GM23338 (cell line): ENCODE data around the gene GRIP2. TPM values are rescaled to one million over a fixed set of nuclear protein-coding genes. Genes with fewer than 3 reads are reported as not detected.
A peak's percentile ranks its signal among the peaks of the same experiment; 100 is the strongest.

Experiments
- ATAC-seq: fragments of 200-7000 bp; cut with Tn5 transposase; 3 replicates; pipeline ENCODE4 v1.9.1; 2020
- DNase-seq: peaks from one replicate; pipeline ENCODE4 v3.0.0-alpha.2; 2015; ENCODE audit warnings: low spot score
- H2AFZ ChIP-seq: fragments of 200-600 bp; sonication (generic); 2 replicates; pipeline ENCODE4 v1.8.0; 2016; ENCODE audit warnings: antibody characterized with exemption, mild to moderate bottlenecking, moderate library complexity
- H3F3A ChIP-seq: fragments of 200-600 bp; sonication (generic); replicated peaks from 2 replicates; pipeline ENCODE4 v1.8.0; 2017; ENCODE audit warnings: antibody characterized with exemption, mixed run types, low read depth
- H3K27ac ChIP-seq: fragments of 200-600 bp; sonication (generic); 2 replicates; pipeline ENCODE4 v1.6.1; 2016; ENCODE audit warnings: low read depth
- H3K27me3 ChIP-seq: fragments of 200-600 bp; sonication (generic); 2 replicates; pipeline ENCODE4 v1.8.0; 2016; ENCODE audit warnings: mild to moderate bottlenecking, mixed run types, moderate library complexity; ENCODE audit not compliant: insufficient read depth
- H3K36me3 ChIP-seq: fragments of 200-600 bp; sonication (generic); 2 replicates; pipeline ENCODE4 v1.8.0; 2016; ENCODE audit warnings: mild to moderate bottlenecking; ENCODE audit not compliant: insufficient read depth
- H3K4me1 ChIP-seq: fragments of 200-600 bp; sonication (generic); 2 replicates; pipeline ENCODE4 v1.8.0; 2016; ENCODE audit warnings: mild to moderate bottlenecking, moderate library complexity; ENCODE audit not compliant: insufficient read depth
- H3K4me2 ChIP-seq: fragments of 200-600 bp; sonication (generic); 2 replicates; pipeline ENCODE4 v1.7.1; 2017; ENCODE audit warnings: mixed run types
- H3K4me3 ChIP-seq: fragments of 200-600 bp; sonication (generic); 2 replicates; pipeline ENCODE4 v1.6.1; 2016; ENCODE audit warnings: mixed run types
- H3K79me2 ChIP-seq: fragments of 200-600 bp; sonication (generic); replicated peaks from 2 replicates; pipeline ENCODE4 v1.8.0; 2017; ENCODE audit warnings: mild to moderate bottlenecking; ENCODE audit not compliant: insufficient read depth
- H3K9me2 ChIP-seq: fragments of 200-600 bp; sonication (generic); 2 replicates; pipeline ENCODE4 v1.8.0; 2017; ENCODE audit not compliant: insufficient read depth
- H4K20me1 ChIP-seq: fragments of 200-600 bp; sonication (generic); replicated peaks from 2 replicates; pipeline ENCODE4 v1.8.0; 2017; ENCODE audit warnings: mild to moderate bottlenecking; ENCODE audit not compliant: insufficient read depth
- H3K27ac Mint-ChIP-seq: 2 replicates; pipeline ENCODE4 v1.8.0; 2020; ENCODE audit warnings: inconsistent platforms, mild to moderate bottlenecking, moderate library complexity, mixed read lengths
- H3K27me3 Mint-ChIP-seq: 3 replicates; pipeline ENCODE4 v1.8.0; 2022; ENCODE audit warnings: low read depth, mild to moderate bottlenecking, moderate library complexity, mixed read lengths, inconsistent platforms; ENCODE audit not compliant: insufficient read depth, poor library complexity
- H3K36me3 Mint-ChIP-seq: 3 replicates; pipeline ENCODE4 v1.8.0; 2021; ENCODE audit warnings: low read depth, mild to moderate bottlenecking, inconsistent platforms, moderate library complexity, mixed read lengths
- H3K4me1 Mint-ChIP-seq: 3 replicates; pipeline ENCODE4 v1.8.0; 2020; ENCODE audit warnings: mild to moderate bottlenecking, inconsistent platforms, mixed read lengths
- H3K4me3 Mint-ChIP-seq: 3 replicates; pipeline ENCODE4 v1.8.0; 2021; ENCODE audit warnings: moderate library complexity, mild to moderate bottlenecking, inconsistent platforms, mixed read lengths
- H3K9me3 Mint-ChIP-seq: 3 replicates; pipeline ENCODE4 v1.8.0; 2020; ENCODE audit warnings: moderate library complexity, mild to moderate bottlenecking, inconsistent platforms, mixed read lengths
- CTCF ChIP-seq, 2 experiments: fragments of 200-600 bp in 1 of 2; sonication (generic) in 1 of 2; conservative IDR thresholded peaks; 2 replicates each; pipeline versions ENCODE4 v1.5.1 to v1.6.1; 2016 to 2017; ENCODE audit warnings: antibody characterized with exemption in 2 of 2, low read depth in 2 of 2, mild to moderate bottlenecking in 2 of 2, moderate library complexity in 1 of 2
- ETS1 ChIP-seq: IDR thresholded peaks from 2 replicates; pipeline ENCODE4 v1.6.1; 2016; ENCODE audit warnings: antibody characterized with exemption
- EZH2phosphoT487 ChIP-seq: fragments of 200-600 bp; sonication (generic); IDR thresholded peaks from one replicate; pipeline ENCODE4 v1.8.1; 2018; ENCODE audit warnings: antibody characterized with exemption; ENCODE audit not compliant: unreplicated experiment
- JUNB ChIP-seq: IDR thresholded peaks from one replicate; pipeline ENCODE4 v1.6.1; 2016; ENCODE audit warnings: antibody characterized with exemption; ENCODE audit not compliant: unreplicated experiment
- NANOG ChIP-seq: IDR thresholded peaks from 2 replicates; pipeline ENCODE4 v1.6.1; 2016; ENCODE audit warnings: antibody characterized with exemption, borderline replicate concordance
- POLR2AphosphoS5 ChIP-seq: IDR thresholded peaks from 2 replicates; pipeline ENCODE4 v1.6.1; 2016; ENCODE audit warnings: antibody characterized with exemption, low read depth
- STAT1 ChIP-seq: IDR thresholded peaks from one replicate; pipeline ENCODE4 v1.6.1; 2016; ENCODE audit warnings: antibody characterized with exemption; ENCODE audit not compliant: unreplicated experiment
- ZNF114 ChIP-seq: fragments of 250-450 bp; sonication (Bioruptor Pico); IDR thresholded peaks from 2 replicates; pipeline ENCODE4 v1.5.0; 2020; ENCODE audit warnings: mild to moderate bottlenecking, moderate library complexity
- ZNF331 ChIP-seq: fragments of 250-450 bp; sonication (Bioruptor Pico); IDR thresholded peaks from 2 replicates; pipeline ENCODE4 v1.5.0; 2020; ENCODE audit warnings: low read depth, mild to moderate bottlenecking, moderate library complexity
- ZNF462 ChIP-seq: fragments of 250-450 bp; sonication (Bioruptor Pico); IDR thresholded peaks from 2 replicates; pipeline ENCODE4 v1.5.0; 2020; ENCODE audit warnings: mild to moderate bottlenecking, moderate library complexity
- polyA plus RNA-seq: library from polyadenylated mRNA; unstranded; fragments of >200 nt; fragmentation: Nextera tagmentation; extraction: Ambion mirVana; gene quantifications from 2 replicates; pipeline ENCODE4 v1.2.1, GENCODE V29; 2016
- total RNA-seq: library from RNA; depleted of rRNA; stranded (reverse); fragments of >200 nt; shearing (Covaris generic); gene quantifications from 2 replicates; pipeline ENCODE4 v1.2.3, GENCODE V29; 2014

The GRIP2 gene
- total and polyA plus RNA-seq, 2 experiments from 2014 or later: 3.6 to 5.8 TPM

- Histone ChIP-seq H3K27me3 (no peaks in the 10 kb centered on the region), H3K4me2 (no peak overlapping the region), H3K27ac (no peak overlapping the region), H3F3A (no peaks in the 10 kb centered on the region), H4K20me1 (no peaks in the 10 kb centered on the region), H3K4me3 (no peak overlapping the region), H2AFZ (no peak overlapping the region), H3K9me2 (no peaks in the 10 kb centered on the region), H3K4me1 (no peaks in the 10 kb centered on the region), H3K79me2 (no peaks in the 10 kb centered on the region), H3K36me3 (no peaks in the 10 kb centered on the region)
- peak; percentile 72 for DNase-seq
- TF ChIP-seq ETS1 (no peak), ZNF331 (CRISPR knock-in tag) (no peak), CTCF (conservative IDR thresholded peaks at IDR 0.05; ENCODE audit: low read depth in 2 of 2) (peak; percentile 50 to 71)
- Mint-ChIP-seq H3K27ac (no peak overlapping the region), H3K36me3 (no peaks in the 10 kb centered on the region), H3K27me3 (peaks cover 7% of the 10 kb centered on the region), H3K4me3 (no peak overlapping the region), H3K4me1 (peaks cover 2% of the 10 kb centered on the region; the same call in 2 of the 3 replicates), H3K9me3 (peaks cover 7% of the 10 kb centered on the region)
- peak; percentile 81 for ATAC-seq
Measured at GRCh38 chr3:14497321-14497720, 42.8 kb downstream of the GRIP2 start.

- Histone ChIP-seq H3K27ac (no peak overlapping the region), H3K4me1 (no peaks in the 10 kb centered on the region), H3K9me2 (no peaks in the 10 kb centered on the region), H3K27me3 (no peaks in the 10 kb centered on the region), H2AFZ (no peak overlapping the region), H3K79me2 (no peaks in the 10 kb centered on the region), H3K36me3 (no peaks in the 10 kb centered on the region), H4K20me1 (no peaks in the 10 kb centered on the region), H3K4me3 (no peak overlapping the region), H3F3A (no peaks in the 10 kb centered on the region), H3K4me2 (no peak overlapping the region)
- Mint-ChIP-seq H3K9me3 (no peaks in the 10 kb centered on the region), H3K4me1 (peaks cover 2% of the 10 kb centered on the region; the same call in 2 of the 3 replicates), H3K36me3 (no peaks in the 10 kb centered on the region), H3K4me3 (no peak overlapping the region), H3K27ac (no peak overlapping the region), H3K27me3 (peaks cover 13% of the 10 kb centered on the region)
- DNase-seq (no peak), ATAC-seq (no peak)
- TF ChIP-seq ZNF462 (CRISPR knock-in tag) (no peak), EZH2phosphoT487 (no peak), ZNF331 (CRISPR knock-in tag) (no peak), STAT1 (no peak), ZNF114 (CRISPR knock-in tag) (no peak), POLR2AphosphoS5 (no peak), JUNB (no peak), CTCF (conservative IDR thresholded peaks at IDR 0.05; ENCODE audit: low read depth in 2 of 2) (no peak), NANOG (no peak)
Measured at GRCh38 chr3:14496351-14496750, 43.8 kb downstream of the GRIP2 start.
